AG09319 (cell line): ENCODE measurements around the gene EVC.

Source experiments
- DNase-seq: peaks from one replicate; pipeline ENCODE4 v3.0.0-alpha.2; 2010; ENCODE audit warnings: low read depth; ENCODE audit errors: extremely low read depth
- TF ChIP-seq, protein P1 (sequence below): IDR thresholded peaks from 2 replicates; pipeline ENCODE4 v1.5.1; 2011; ENCODE audit warnings: low read depth, mild to moderate bottlenecking, inconsistent platforms, low read length, moderate library complexity

EVC gene

GRCh38 chr4:5730993-5731990 is 20.3 kb downstream of the EVC start:
- TF ChIP-seq, protein P1, sequence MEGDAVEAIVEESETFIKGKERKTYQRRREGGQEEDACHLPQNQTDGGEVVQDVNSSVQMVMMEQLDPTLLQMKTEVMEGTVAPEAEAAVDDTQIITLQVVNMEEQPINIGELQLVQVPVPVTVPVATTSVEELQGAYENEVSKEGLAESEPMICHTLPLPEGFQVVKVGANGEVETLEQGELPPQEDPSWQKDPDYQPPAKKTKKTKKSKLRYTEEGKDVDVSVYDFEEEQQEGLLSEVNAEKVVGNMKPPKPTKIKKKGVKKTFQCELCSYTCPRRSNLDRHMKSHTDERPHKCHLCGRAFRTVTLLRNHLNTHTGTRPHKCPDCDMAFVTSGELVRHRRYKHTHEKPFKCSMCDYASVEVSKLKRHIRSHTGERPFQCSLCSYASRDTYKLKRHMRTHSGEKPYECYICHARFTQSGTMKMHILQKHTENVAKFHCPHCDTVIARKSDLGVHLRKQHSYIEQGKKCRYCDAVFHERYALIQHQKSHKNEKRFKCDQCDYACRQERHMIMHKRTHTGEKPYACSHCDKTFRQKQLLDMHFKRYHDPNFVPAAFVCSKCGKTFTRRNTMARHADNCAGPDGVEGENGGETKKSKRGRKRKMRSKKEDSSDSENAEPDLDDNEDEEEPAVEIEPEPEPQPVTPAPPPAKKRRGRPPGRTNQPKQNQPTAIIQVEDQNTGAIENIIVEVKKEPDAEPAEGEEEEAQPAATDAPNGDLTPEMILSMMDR, result no peak
- DNase-seq, result no peak

DNA sequence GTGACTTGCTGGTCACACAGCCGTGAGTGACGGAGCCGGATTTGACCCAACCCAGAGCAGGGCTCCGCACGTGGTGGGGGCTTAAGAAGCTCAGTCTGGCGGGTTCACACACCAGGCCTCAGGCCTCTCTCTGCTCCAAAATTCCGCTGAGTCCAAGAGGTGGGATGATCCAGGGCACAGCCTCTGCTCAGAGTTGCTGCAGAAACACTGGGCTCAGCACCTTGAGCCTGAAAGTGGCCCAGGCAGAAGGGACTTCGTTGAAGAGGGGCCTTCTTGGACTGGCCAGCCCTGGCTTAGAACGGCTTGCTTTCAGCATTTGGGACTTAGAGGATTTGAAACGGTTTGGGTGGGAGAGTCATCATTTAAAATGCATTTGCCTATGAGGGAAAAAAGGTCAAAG is 21.2 kb downstream of the EVC start:
- DNase-seq, result no peak
- TF ChIP-seq, protein P1, result no peak

GRCh38 chr4:5734853-5735252 is 23.9 kb downstream of the EVC start:
- TF ChIP-seq, protein P1, result no peak
- DNase-seq, result no peak

DNA sequence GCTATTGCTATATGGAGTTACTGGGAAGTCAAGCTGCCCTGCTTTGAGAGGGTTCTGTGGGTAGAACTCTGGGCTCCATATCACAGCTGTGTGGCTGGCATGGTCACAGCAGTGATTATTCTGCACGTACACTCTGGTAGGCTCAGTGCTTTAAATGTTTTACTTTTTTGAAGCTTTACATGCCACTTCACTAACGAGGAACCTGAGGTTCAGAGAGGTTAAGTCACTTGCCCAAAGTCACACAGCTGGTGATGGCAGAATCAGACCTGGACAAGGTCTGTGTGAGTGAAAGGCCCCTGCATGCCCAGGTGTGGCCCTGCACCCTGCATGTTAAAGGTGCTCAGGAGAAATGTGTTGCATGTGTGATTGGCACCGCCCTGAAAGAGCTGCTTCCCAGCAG is 24.5 kb downstream of the EVC start:
- TF ChIP-seq, protein P1, result no peak
- no peak for DNase-seq

- no peak for DNase-seq
- TF ChIP-seq, protein P1, result no peak
Measured at GRCh38 chr4:5738061-5738460, 27.1 kb downstream of the EVC start.

DNA sequence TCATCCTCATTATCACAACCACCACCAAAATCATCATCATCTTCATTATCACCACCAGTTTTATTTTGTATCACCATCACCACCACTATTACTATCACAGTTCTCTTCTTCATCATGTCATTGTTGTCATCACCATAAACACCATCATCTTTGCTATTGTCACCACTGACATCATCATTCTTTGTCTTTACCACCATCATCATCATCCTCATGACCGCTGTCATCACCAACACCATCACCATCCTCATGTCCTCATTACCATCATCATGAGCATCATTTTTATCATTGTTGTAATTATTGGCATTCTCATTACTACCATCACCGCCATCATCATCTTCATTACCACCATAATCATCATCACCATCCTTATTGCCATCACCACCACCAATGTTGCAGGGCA is 31.4 kb downstream of the EVC start:
- TF ChIP-seq, protein P1, result no peak

GRCh38 chr4:5742968-5743367 is 32.0 kb downstream of the EVC start:
- TF ChIP-seq, protein P1, result no peak
- no peak for DNase-seq

More for the DNA sequence above, 31.4 kb downstream of the EVC start:
- no peak for DNase-seq
